Esophagus squamous epithelium (tissue), 5 donors: ENCODE results near the gene KCNMA1. TPM values are rescaled to one million over a fixed set of nuclear protein-coding genes. Genes with fewer than 3 reads are reported as not detected.

Source experiments
- DNase-seq: peaks from one replicate; lab custom pipeline; 2025; lab: John Stamatoyannopoulos, UW
- H3K27ac ChIP-seq, 4 donors: fragments of 200-600 bp; sonication (generic); one replicate each; pipeline ENCODE4 v1.5.1; 2016 to 2019; ENCODE audit warnings: mild to moderate bottlenecking in 1 of 4
- H3K27me3 ChIP-seq, 4 donors: fragments of 200-600 bp; sonication (generic); 1 replicate in 3 of 4; 2 replicates in 1 of 4; pipeline versions ENCODE4 v1.5.1 to v1.6.0; 2017 to 2021; ENCODE audit warnings: antibody characterized with exemption in 1 of 4
- H3K36me3 ChIP-seq, 3 donors: fragments of 200-600 bp; sonication (generic); one replicate each; pipeline ENCODE4 v1.5.1; 2016 to 2019
- H3K4me1 ChIP-seq, 3 donors: fragments of 200-600 bp; sonication (generic); one replicate each; pipeline ENCODE4 v1.5.1; 2017 to 2019
- H3K4me3 ChIP-seq, 4 donors: fragments of 200-600 bp; sonication (generic); 1 replicate in 3 of 4; 2 replicates in 1 of 4; pipeline ENCODE4 v1.5.1; 2016 to 2019; ENCODE audit warnings: mild to moderate bottlenecking in 2 of 4, moderate library complexity in 1 of 4
- H3K9me3 ChIP-seq, 3 donors: fragments of 200-600 bp; sonication (generic); one replicate each; pipeline ENCODE4 v1.5.1; 2016 to 2019
- CTCF ChIP-seq, 6 experiments: fragments of 450-650 bp in 4 of 6; fragments of 200-600 bp in 2 of 6; sonication (generic) in 2 of 6; IDR thresholded peaks; one replicate each; pipeline ENCODE4 v1.5.1; 2016 to 2019; ENCODE audit warnings: antibody characterized with exemption in 6 of 6, mild to moderate bottlenecking in 4 of 6, moderate library complexity in 4 of 6
- POLR2A ChIP-seq, 4 donors: fragments of 450-650 bp; IDR thresholded peaks; one replicate each; pipeline ENCODE4 v1.6.1; 2017; ENCODE audit warnings: antibody characterized with exemption in 4 of 4, mild to moderate bottlenecking in 4 of 4, moderate library complexity in 3 of 4
- WGBS, 2 donors: methylation state at CpG; one replicate each; pipeline ENCODE4 v1.1.5; 2018; 5-methylcytosine and 5-hydroxymethylcytosine counted together
- intact Hi-C: fragments of 100-400 bp; cut with DNase I; formaldehyde crosslinking; loops from one replicate; pipeline ENCODE4 v1.15.0; 2022
- total RNA-seq, 4 donors: library from RNA; depleted of rRNA; stranded (reverse); fragments of >200 nt; gene quantifications; one replicate each; pipeline ENCODE4 v1.1.0, GENCODE V29; 2016
- donor health status: DM: yes; HTN: yes; CAD: no.

KCNMA1 gene
- total RNA-seq, 4 donors from 2014 or later = 7.5 to 74.2 (median 18.0) TPM

GRCh38 chr10:76921383-76922010, 716.1 kb downstream of the KCNMA1 start:
- no peak for DNase-seq
- Histone ChIP-seq H3K27ac (no peak overlapping the region), H3K9me3 (no peaks in the 10 kb centered on the region), H3K36me3 (no peaks in the 10 kb centered on the region), H3K4me3 (no peak overlapping the region), H3K4me1 (no peaks in the 10 kb centered on the region), H3K27me3 (no peaks in the 10 kb centered on the region)
- 73 to 82% methylated on average over 2 of the region's 2 CpGs for WGBS, 2 donors
- intact Hi-C loops = no loop called here
- TF ChIP-seq CTCF (IDR thresholded peaks at IDR 0.05) (no peak), POLR2A (IDR thresholded peaks at IDR 0.05) (no peak)

- Histone ChIP-seq H3K4me3 (no peak overlapping the region), H3K27ac (no peak overlapping the region), H3K9me3 (no peaks in the 10 kb centered on the region), H3K27me3 (no peaks in the 10 kb centered on the region), H3K4me1 (no peaks in the 10 kb centered on the region), H3K36me3 (no peaks in the 10 kb centered on the region)
- intact Hi-C loops = no loop called here
- no peak for TF ChIP-seq POLR2A (IDR thresholded peaks at IDR 0.05)
- no peak for TF ChIP-seq CTCF (IDR thresholded peaks at IDR 0.05)
- DNase-seq = no peak
- 89 to 92% methylated on average over 2 of the region's 2 CpGs for WGBS, 2 donors
Observed at GRCh38 chr10:76920581-76920980, 717.0 kb downstream of the KCNMA1 start.

GRCh38 chr10:76918106-76918505, 719.5 kb downstream of the KCNMA1 start:
- no peaks in the 10 kb centered on the region for H3K36me3 ChIP-seq
- H3K27ac ChIP-seq = no peak overlapping the region
- no peak for TF ChIP-seq CTCF (IDR thresholded peaks at IDR 0.05)
- TF ChIP-seq POLR2A (IDR thresholded peaks at IDR 0.05) = no peak
- DNase-seq = no peak
- no peak overlapping the region for H3K4me3 ChIP-seq
- H3K9me3 ChIP-seq = no peaks in the 10 kb centered on the region
- H3K4me1 ChIP-seq = no peaks in the 10 kb centered on the region
- intact Hi-C loops = no loop called here
- H3K27me3 ChIP-seq = no peaks in the 10 kb centered on the region
- 78 to 83% methylated on average over 1 of the region's 1 CpG for WGBS, 2 donors

GRCh38 chr10:76917071-76917470, 720.5 kb downstream of the KCNMA1 start:
- Histone ChIP-seq H3K4me3 (no peak overlapping the region), H3K27me3 (no peaks in the 10 kb centered on the region), H3K27ac (no peak overlapping the region), H3K9me3 (no peaks in the 10 kb centered on the region), H3K36me3 (no peaks in the 10 kb centered on the region), H3K4me1 (no peaks in the 10 kb centered on the region)
- TF ChIP-seq CTCF (IDR thresholded peaks at IDR 0.05) = no peak
- TF ChIP-seq POLR2A (IDR thresholded peaks at IDR 0.05) = no peak
- WGBS, 2 donors = 92 to 94% methylated on average over 8 of the region's 8 CpGs
- intact Hi-C loops = no loop called here
- no peak for DNase-seq

GRCh38 chr10:76916536-76916935, 721.1 kb downstream of the KCNMA1 start:
- Histone ChIP-seq H3K4me3 (no peak overlapping the region), H3K27ac (no peak overlapping the region), H3K9me3 (no peaks in the 10 kb centered on the region), H3K36me3 (no peaks in the 10 kb centered on the region), H3K27me3 (no peaks in the 10 kb centered on the region), H3K4me1 (no peaks in the 10 kb centered on the region)
- 87 to 92% methylated on average over 4 of the region's 4 CpGs for WGBS, 2 donors
- DNase-seq = no peak
- intact Hi-C loops = no loop called here
- TF ChIP-seq CTCF (IDR thresholded peaks at IDR 0.05) = no peak
- no peak for TF ChIP-seq POLR2A (IDR thresholded peaks at IDR 0.05)
